Caco-2 (cell line): ENCODE measurements around the gene HLF. TPM values are rescaled to one million over a fixed set of nuclear protein-coding genes. Genes with fewer than 3 reads are reported as not detected.

Experiments
- BruUV-seq: library from RNA; stranded (reverse); fragments of 400-500 nt; replicated peaks from 2 replicates; lab custom pipeline; 2021; lab: Mats Ljungman, UMichigan
- CTCF ChIA-PET: fragments of 300-600 bp; sonication (Branson Sonifier 250); formaldehyde crosslinking; loops from one replicate; lab custom pipeline; 2022; ENCODE audit warnings: antibody characterized with exemption; lab: Charles Lee
- POLR2A ChIA-PET: fragments of 300-600 bp; sonication (Branson Sonifier 250); formaldehyde crosslinking; loops from one replicate; lab custom pipeline; 2022; ENCODE audit warnings: antibody characterized with exemption; lab: Charles Lee
- DNase-seq, 2 experiments: peaks; one replicate each; pipeline versions ENCODE4 v3.0.0 to v3.0.0-alpha.2; 2020 to 2022
- H3K27me3 ChIP-seq: replicated peaks from 2 replicates; pipeline ENCODE4 v1.6.0; 2011; ENCODE audit warnings: low read length; ENCODE audit not compliant: control insufficient read depth, insufficient read depth
- H3K36me3 ChIP-seq: 2 replicates; pipeline ENCODE4 v1.5.1; 2011; ENCODE audit warnings: low read length; ENCODE audit not compliant: control insufficient read depth, insufficient read depth
- H3K4me1 ChIP-seq: fragments of 250-450 bp; sonication (Bioruptor Pico); 2 replicates; pipeline ENCODE4 v1.5.1; 2020; ENCODE audit warnings: mild to moderate bottlenecking
- H3K4me3 ChIP-seq: 2 replicates; pipeline ENCODE4 v1.5.1; 2011; ENCODE audit warnings: low read depth, mild to moderate bottlenecking, control low read depth, low read length
- H3K9me3 ChIP-seq: fragments of 250-450 bp; sonication (Bioruptor Pico); 2 replicates; pipeline ENCODE4 v1.5.1; 2020; ENCODE audit warnings: mild to moderate bottlenecking, moderate library complexity
- H3K27ac Mint-ChIP-seq: one replicate; pipeline ENCODE4 v1.8.0; 2022; ENCODE audit warnings: mixed read lengths; ENCODE audit not compliant: unreplicated experiment
- H3K27me3 Mint-ChIP-seq: one replicate; pipeline ENCODE4 v1.8.0; 2022; ENCODE audit warnings: mixed read lengths; ENCODE audit not compliant: insufficient read depth, unreplicated experiment
- H3K36me3 Mint-ChIP-seq: one replicate; pipeline ENCODE4 v1.8.0; 2022; ENCODE audit warnings: mild to moderate bottlenecking, mixed read lengths; ENCODE audit not compliant: insufficient read depth, unreplicated experiment
- H3K4me1 Mint-ChIP-seq: one replicate; pipeline ENCODE4 v1.8.0; 2022; ENCODE audit warnings: low read depth, mixed read lengths; ENCODE audit not compliant: unreplicated experiment
- H3K4me3 Mint-ChIP-seq: one replicate; pipeline ENCODE4 v1.8.0; 2022; ENCODE audit warnings: mild to moderate bottlenecking, moderate library complexity, mixed read lengths; ENCODE audit not compliant: unreplicated experiment
- H3K9me3 Mint-ChIP-seq: one replicate; pipeline ENCODE4 v1.8.0; 2022; ENCODE audit warnings: mixed read lengths; ENCODE audit not compliant: unreplicated experiment
- CTCF ChIP-seq, 2 experiments: fragments of 200-600 bp in 1 of 2; IDR thresholded peaks; 1 replicate in 1 of 2; 2 replicates in 1 of 2; pipeline versions ENCODE4 v1.5.1 to v1.8.0; 2011 to 2022; ENCODE audit warnings: antibody characterized with exemption in 1 of 2, control low read depth in 1 of 2, inconsistent platforms in 1 of 2, low read depth in 1 of 2, low read length in 1 of 2, mild to moderate bottlenecking in 1 of 2, moderate library complexity in 1 of 2; ENCODE audit not compliant: insufficient read depth in 1 of 2, severe bottlenecking in 1 of 2, unreplicated experiment in 1 of 2
- intact Hi-C: fragments of 100-400 bp; cut with micrococcal nuclease; formaldehyde crosslinking; loops from one replicate; pipeline ENCODE4 v1.10.0; 2022; ENCODE audit not compliant: unreplicated experiment
- total RNA-seq: library from RNA; stranded (reverse); gene quantifications from 2 replicates; pipeline ENCODE4 v1.2.3, GENCODE V29; 2022

Gene HLF
- total RNA-seq, 1 experiment from 2014 or later = 19.8 TPM

GRCh38 chr17:55267777-55268648, 3.3 kb downstream of the HLF start:
- no peak overlapping the region for H3K27ac Mint-ChIP-seq
- H3K4me3 Mint-ChIP-seq = no peak overlapping the region
- peaks cover 14% of the 10 kb centered on the region for H3K4me1 Mint-ChIP-seq
- Histone ChIP-seq H3K4me3 (no peak overlapping the region), H3K27me3 (no peaks in the 10 kb centered on the region), H3K36me3 (no peaks in the 10 kb centered on the region), H3K9me3 (no peaks in the 10 kb centered on the region), H3K4me1 (no peaks in the 10 kb centered on the region)
- H3K9me3 Mint-ChIP-seq = no peaks in the 10 kb centered on the region
- no peak for DNase-seq
- intact Hi-C loops = no loop called here
- POLR2A ChIA-PET = no interaction called here
- H3K36me3 Mint-ChIP-seq = peaks cover 11% of the 10 kb centered on the region
- H3K27me3 Mint-ChIP-seq = no peaks in the 10 kb centered on the region
- CTCF ChIA-PET = no interaction called here
- BruUV-seq = no TSS peak
- TF ChIP-seq CTCF (IDR thresholded peaks at IDR 0.05; ENCODE audit: insufficient read depth in 1 of 2, low read depth in 1 of 2, low read length in 1 of 2, severe bottlenecking in 1 of 2, unreplicated experiment in 1 of 2) = no peak

- Histone ChIP-seq H3K9me3 (no peaks in the 10 kb centered on the region), H3K4me3 (no peak overlapping the region), H3K27me3 (no peaks in the 10 kb centered on the region), H3K36me3 (no peaks in the 10 kb centered on the region), H3K4me1 (no peaks in the 10 kb centered on the region)
- POLR2A ChIA-PET = interaction anchor here (0.6 kb wide), 1 partner anchor 31 kb away, joined by 4 read pairs; no protein-coding TSS in a partner anchor
- Mint-ChIP-seq H3K4me3 (no peak overlapping the region), H3K27me3 (no peaks in the 10 kb centered on the region), H3K27ac (no peak overlapping the region), H3K36me3 (peaks cover 11% of the 10 kb centered on the region), H3K4me1 (peaks cover 14% of the 10 kb centered on the region), H3K9me3 (no peaks in the 10 kb centered on the region)
- TF ChIP-seq CTCF (IDR thresholded peaks at IDR 0.05; ENCODE audit: insufficient read depth in 1 of 2, low read depth in 1 of 2, low read length in 1 of 2, severe bottlenecking in 1 of 2, unreplicated experiment in 1 of 2) = no peak
- DNase-seq = no peak
- CTCF ChIA-PET = no interaction called here
- intact Hi-C loops = no loop called here
- no TSS peak for BruUV-seq
These were observed 4.1 kb downstream of the HLF start for GRCh38 chr17:55268649-55269480.

GRCh38 chr17:55269894-55270293, 5.1 kb downstream of the HLF start:
- no peak overlapping the region for H3K4me3 ChIP-seq
- no peak for TF ChIP-seq CTCF (IDR thresholded peaks at IDR 0.05; ENCODE audit: insufficient read depth in 1 of 2, low read depth in 1 of 2, low read length in 1 of 2, severe bottlenecking in 1 of 2, unreplicated experiment in 1 of 2)
- no peak for DNase-seq
- H3K36me3 ChIP-seq = no peaks in the 10 kb centered on the region
- no peak overlapping the region for H3K27ac Mint-ChIP-seq
- no peaks in the 10 kb centered on the region for H3K4me1 ChIP-seq
- peaks cover 13% of the 10 kb centered on the region for H3K36me3 Mint-ChIP-seq
- no peak overlapping the region for H3K4me3 Mint-ChIP-seq
- ChIA-PET CTCF (no interaction called here), POLR2A (interaction anchor here (0.5 kb wide), 1 partner anchor 167 kb away, joined by 3 read pairs; no protein-coding TSS in a partner anchor)
- H3K4me1 Mint-ChIP-seq = peaks cover 14% of the 10 kb centered on the region
- intact Hi-C loops = no loop called here
- no peaks in the 10 kb centered on the region for H3K9me3 ChIP-seq
- BruUV-seq = no TSS peak
- H3K27me3 ChIP-seq = no peaks in the 10 kb centered on the region
- no peaks in the 10 kb centered on the region for H3K9me3 Mint-ChIP-seq
- H3K27me3 Mint-ChIP-seq = no peaks in the 10 kb centered on the region
